HEK293 (cell line): ENCODE measurements around the gene HAND2.

Experiments
- CTCF ChIA-PET: fragments of 350-600 bp; formaldehyde crosslinking; extraction: SDS; loops from one replicate; lab custom pipeline; 2021; ENCODE audit warnings: antibody characterized with exemption; lab: Yijun Ruan, JAX
- POLR2A ChIA-PET: fragments of 300-600 bp; formaldehyde crosslinking; extraction: SDS; loops from one replicate; lab custom pipeline; 2020; ENCODE audit warnings: antibody characterized with exemption, inconsistent platforms; lab: Yijun Ruan, JAX
- H3K27ac ChIP-seq: fragments of 200-500 bp; sonication (Bioruptor generic); 2 replicates; pipeline ENCODE4 v1.5.1; 2014; ENCODE audit warnings: low read depth, low read length, control low read depth, inconsistent platforms; ENCODE audit errors: extremely low read depth
- H3K36me3 ChIP-seq, 2 experiments: fragments of 200-500 bp in 1 of 2; sonication (Bioruptor generic) in 1 of 2; 1 replicate in 1 of 2; 2 replicates in 1 of 2; pipeline ENCODE4 v1.5.1; 2014 to 2017; ENCODE audit warnings: inconsistent platforms in 2 of 2, low read length in 2 of 2; ENCODE audit not compliant: control insufficient read depth in 2 of 2, insufficient read depth in 1 of 2
- H3K4me1 ChIP-seq: fragments of 200-500 bp; sonication (Bioruptor generic); 2 replicates; pipeline ENCODE4 v1.5.1; 2014; ENCODE audit warnings: mild to moderate bottlenecking, low read length, inconsistent platforms; ENCODE audit not compliant: control insufficient read depth, insufficient read depth
- H3K4me3 ChIP-seq: 2 replicates; pipeline ENCODE4 v1.5.1; 2011; ENCODE audit warnings: low read depth, mild to moderate bottlenecking, control low read depth, low read length, moderate library complexity
- H3K9me3 ChIP-seq: fragments of 200-500 bp; sonication (Bioruptor generic); 2 replicates; pipeline ENCODE4 v1.5.1; 2014; ENCODE audit warnings: low read depth, low read length, inconsistent platforms; ENCODE audit not compliant: control insufficient read depth, insufficient read depth
- BCL11A ChIP-seq: fragments of 450-650 bp; formaldehyde crosslinking; IDR thresholded peaks from 2 replicates; pipeline ENCODE4 v1.5.1; 2016; ENCODE audit warnings: low read depth, missing biosample characterization, missing genetic modification characterization
- EGR2 ChIP-seq: fragments of 450-650 bp; formaldehyde crosslinking; IDR thresholded peaks from 2 replicates; pipeline ENCODE4 v1.5.1; 2016; ENCODE audit warnings: low read depth, missing biosample characterization, missing genetic modification characterization
- MZF1 ChIP-seq: fragments of 450-650 bp; formaldehyde crosslinking; IDR thresholded peaks from 2 replicates; pipeline ENCODE4 v1.5.1; 2017; ENCODE audit warnings: missing biosample characterization, missing genetic modification characterization, borderline replicate concordance
- OSR2 ChIP-seq: fragments of 450-650 bp; formaldehyde crosslinking; IDR thresholded peaks from 2 replicates; pipeline ENCODE4 v1.5.1; 2016; ENCODE audit warnings: missing biosample characterization, missing genetic modification characterization
- SALL2 ChIP-seq: fragments of 450-650 bp; formaldehyde crosslinking; IDR thresholded peaks from 2 replicates; pipeline ENCODE4 v1.5.0; 2017; ENCODE audit warnings: missing biosample characterization, mild to moderate bottlenecking, missing genetic modification characterization, borderline replicate concordance
- SP2 ChIP-seq: fragments of 450-650 bp; formaldehyde crosslinking; IDR thresholded peaks from 2 replicates; pipeline ENCODE4 v1.5.1; 2016; ENCODE audit warnings: missing biosample characterization, missing genetic modification characterization
- SP7 ChIP-seq: fragments of 450-650 bp; formaldehyde crosslinking; IDR thresholded peaks from 2 replicates; pipeline ENCODE4 v1.5.1; 2016; ENCODE audit warnings: missing biosample characterization, missing genetic modification characterization
- TRIM28 ChIP-seq: IDR thresholded peaks from 2 replicates; pipeline ENCODE4 v1.6.1; 2011; ENCODE audit warnings: low read length, control low read depth, borderline replicate concordance
- ZBTB1 ChIP-seq: fragments of 450-650 bp; formaldehyde crosslinking; IDR thresholded peaks from 2 replicates; pipeline ENCODE4 v1.5.1; 2016; ENCODE audit warnings: missing biosample characterization, missing genetic modification characterization
- ZBTB48 ChIP-seq: fragments of 450-650 bp; formaldehyde crosslinking; IDR thresholded peaks from 2 replicates; pipeline ENCODE4 v1.5.1; 2016; ENCODE audit warnings: missing biosample characterization, missing genetic modification characterization
- ZBTB8A ChIP-seq: fragments of 450-650 bp; formaldehyde crosslinking; IDR thresholded peaks from 2 replicates; pipeline ENCODE4 v1.5.1; 2016; ENCODE audit warnings: missing biosample characterization, missing genetic modification characterization
- ZNF121 ChIP-seq: fragments of 450-650 bp; formaldehyde crosslinking; IDR thresholded peaks from 2 replicates; pipeline ENCODE4 v1.5.1; 2016; ENCODE audit warnings: missing biosample characterization, missing genetic modification characterization
- ZNF132 ChIP-seq: fragments of 450-650 bp; formaldehyde crosslinking; IDR thresholded peaks from 2 replicates; pipeline ENCODE4 v1.5.1; 2017; ENCODE audit warnings: missing biosample characterization, missing genetic modification characterization, borderline replicate concordance
- ZNF239 ChIP-seq: fragments of 450-650 bp; formaldehyde crosslinking; IDR thresholded peaks from 2 replicates; pipeline ENCODE4 v1.5.1; 2016; ENCODE audit warnings: missing biosample characterization, missing genetic modification characterization
- ZNF350 ChIP-seq: fragments of 450-650 bp; formaldehyde crosslinking; IDR thresholded peaks from 2 replicates; pipeline ENCODE4 v1.5.0; 2017; ENCODE audit warnings: missing biosample characterization, mild to moderate bottlenecking, missing genetic modification characterization
- ZNF514 ChIP-seq: fragments of 450-650 bp; formaldehyde crosslinking; IDR thresholded peaks from 2 replicates; pipeline ENCODE4 v1.5.1; 2016; ENCODE audit warnings: missing biosample characterization, missing genetic modification characterization
- ZNF555 ChIP-seq: fragments of 450-650 bp; formaldehyde crosslinking; conservative IDR thresholded peaks from 2 replicates; pipeline ENCODE4 v1.5.1; 2017; ENCODE audit warnings: missing biosample characterization, mild to moderate bottlenecking, missing genetic modification characterization, inconsistent platforms
- ZNF654 ChIP-seq: fragments of 450-650 bp; formaldehyde crosslinking; IDR thresholded peaks from 2 replicates; pipeline ENCODE4 v1.5.1; 2016; ENCODE audit warnings: low read depth, missing biosample characterization, missing genetic modification characterization
- ZNF670 ChIP-seq: fragments of 450-650 bp; formaldehyde crosslinking; IDR thresholded peaks from 2 replicates; pipeline ENCODE4 v1.5.1; 2016; ENCODE audit warnings: missing biosample characterization, missing genetic modification characterization, low read depth
- ZNF776 ChIP-seq: fragments of 450-650 bp; formaldehyde crosslinking; IDR thresholded peaks from 2 replicates; pipeline ENCODE4 v1.5.0; 2017; ENCODE audit warnings: missing biosample characterization, missing genetic modification characterization, borderline replicate concordance
- ZNF843 ChIP-seq: fragments of 450-650 bp; formaldehyde crosslinking; IDR thresholded peaks from 2 replicates; pipeline ENCODE4 v1.5.1; 2016; ENCODE audit warnings: missing biosample characterization, missing genetic modification characterization
- ZSCAN5A ChIP-seq: fragments of 450-650 bp; formaldehyde crosslinking; IDR thresholded peaks from 2 replicates; pipeline ENCODE4 v1.5.1; 2016; ENCODE audit warnings: missing biosample characterization, missing genetic modification characterization
- TF ChIP-seq, protein P1 (sequence below): fragments of 450-650 bp; formaldehyde crosslinking; conservative IDR thresholded peaks from 2 replicates; pipeline ENCODE4 v1.5.1; 2016; ENCODE audit warnings: low read depth, missing biosample characterization, missing genetic modification characterization

HAND2 gene

GRCh38 chr4:173524218-173525117, 5.6 kb downstream of the HAND2 start:
- Histone ChIP-seq H3K4me1 (no peaks in the 10 kb centered on the region), H3K4me3 (no peak overlapping the region), H3K36me3 (peaks cover 0 to 14% of the 10 kb centered on the region in 2 experiments; a peak in 1 of 3 replicates), H3K9me3 (no peaks in the 10 kb centered on the region), H3K27ac (no peak overlapping the region)
- TF ChIP-seq ZNF670 (no peak), ZNF121 (no peak), ZNF514 (no peak), ZNF776 (tag by site-specific recombination) (no peak), SALL2 (no peak), BCL11A (tag by site-specific recombination) (no peak), TRIM28 (no peak), ZNF132 (tag by site-specific recombination) (no peak), EGR2 (tag by site-specific recombination) (no peak)
- ChIA-PET POLR2A (no interaction called here), CTCF (interaction anchor here (0.5 kb wide), 1 partner anchor 795 kb away, joined by 3 read pairs; no protein-coding TSS in a partner anchor)

DNA sequence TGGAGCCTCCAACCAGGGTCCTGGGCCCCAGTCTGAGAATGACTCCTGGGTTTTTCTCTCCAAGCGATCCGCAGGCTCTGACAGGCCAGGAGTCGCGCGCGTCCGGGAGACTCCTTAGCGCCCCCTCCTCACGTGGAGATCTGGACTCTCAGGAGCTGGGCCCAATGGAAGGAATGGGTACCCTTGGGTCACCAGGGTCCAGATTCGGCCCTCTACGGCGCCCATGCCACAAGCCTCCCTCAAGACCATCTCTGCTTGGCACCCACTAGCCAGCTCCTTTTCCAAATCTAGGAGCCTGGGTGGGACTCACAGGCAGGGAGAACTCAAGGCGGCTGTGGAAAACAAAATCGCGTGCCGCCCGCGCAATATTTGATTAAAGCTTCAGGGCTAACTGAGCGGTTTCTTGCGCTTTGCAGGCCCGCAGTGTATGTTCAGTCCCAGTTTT, 7.1 kb downstream of the HAND2 start:
- Histone ChIP-seq H3K27ac (no peak overlapping the region), H3K9me3 (no peaks in the 10 kb centered on the region), H3K4me1 (no peaks in the 10 kb centered on the region), H3K4me3 (no peak overlapping the region), H3K36me3 (peaks cover 0 to 14% of the 10 kb centered on the region in 2 experiments; a peak in 1 of 3 replicates)
- TF ChIP-seq, protein P1, sequence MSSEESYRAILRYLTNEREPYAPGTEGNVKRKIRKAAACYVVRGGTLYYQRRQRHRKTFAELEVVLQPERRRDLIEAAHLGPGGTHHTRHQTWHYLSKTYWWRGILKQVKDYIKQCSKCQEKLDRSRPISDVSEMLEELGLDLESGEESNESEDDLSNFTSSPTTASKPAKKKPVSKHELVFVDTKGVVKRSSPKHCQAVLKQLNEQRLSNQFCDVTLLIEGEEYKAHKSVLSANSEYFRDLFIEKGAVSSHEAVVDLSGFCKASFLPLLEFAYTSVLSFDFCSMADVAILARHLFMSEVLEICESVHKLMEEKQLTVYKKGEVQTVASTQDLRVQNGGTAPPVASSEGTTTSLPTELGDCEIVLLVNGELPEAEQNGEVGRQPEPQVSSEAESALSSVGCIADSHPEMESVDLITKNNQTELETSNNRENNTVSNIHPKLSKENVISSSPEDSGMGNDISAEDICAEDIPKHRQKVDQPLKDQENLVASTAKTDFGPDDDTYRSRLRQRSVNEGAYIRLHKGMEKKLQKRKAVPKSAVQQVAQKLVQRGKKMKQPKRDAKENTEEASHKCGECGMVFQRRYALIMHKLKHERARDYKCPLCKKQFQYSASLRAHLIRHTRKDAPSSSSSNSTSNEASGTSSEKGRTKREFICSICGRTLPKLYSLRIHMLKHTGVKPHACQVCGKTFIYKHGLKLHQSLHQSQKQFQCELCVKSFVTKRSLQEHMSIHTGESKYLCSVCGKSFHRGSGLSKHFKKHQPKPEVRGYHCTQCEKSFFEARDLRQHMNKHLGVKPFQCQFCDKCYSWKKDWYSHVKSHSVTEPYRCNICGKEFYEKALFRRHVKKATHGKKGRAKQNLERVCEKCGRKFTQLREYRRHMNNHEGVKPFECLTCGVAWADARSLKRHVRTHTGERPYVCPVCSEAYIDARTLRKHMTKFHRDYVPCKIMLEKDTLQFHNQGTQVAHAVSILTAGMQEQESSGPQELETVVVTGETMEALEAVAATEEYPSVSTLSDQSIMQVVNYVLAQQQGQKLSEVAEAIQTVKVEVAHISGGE (tag by site-specific recombination) = no peak
- TF ChIP-seq ZSCAN5A (tag by site-specific recombination) (no peak), ZBTB48 (no peak), ZBTB1 (no peak), MZF1 (no peak), ZNF239 (no peak), ZNF132 (tag by site-specific recombination) (no peak), ZNF555 (tag by site-specific recombination) (no peak), ZNF654 (tag by site-specific recombination) (no peak), SP2 (no peak), ZBTB8A (no peak), OSR2 (tag by site-specific recombination) (no peak), SP7 (tag by site-specific recombination) (no peak), ZNF843 (tag by site-specific recombination) (no peak), ZNF350 (tag by site-specific recombination) (no peak)
- CTCF ChIA-PET = no interaction called here
- POLR2A ChIA-PET = no interaction called here
